GM12878 (cell line): Measurements from ENCODE around the gene UST. TPM values are rescaled to one million over a fixed set of nuclear protein-coding genes. Genes with fewer than 3 reads are reported as not detected.

Experiments used
- ATAC-seq: fragments of 200-7000 bp; cut with Tn5 transposase; 3 replicates; pipeline ENCODE4 v1.9.1; 2020; ENCODE audit warnings: mild to moderate bottlenecking, moderate library complexity
- BruUV-seq: library from RNA; stranded (reverse); fragments of 400-500 nt; replicated peaks from 2 replicates; lab custom pipeline; 2021; lab: Mats Ljungman, UMichigan
- CTCF ChIA-PET: fragments of 300-600 bp; sonication (Branson Sonifier 250); formaldehyde crosslinking; extraction: SDS; loops from one replicate; lab custom pipeline; 2021; ENCODE audit warnings: inconsistent platforms; lab: Yijun Ruan, JAX
- POLR2A ChIA-PET: fragments of 350-600 bp; formaldehyde crosslinking; extraction: SDS; loops from one replicate; lab custom pipeline; 2021; ENCODE audit warnings: inconsistent platforms; lab: Charles Lee
- RAD21 ChIA-PET: fragments of 300-600 bp; sonication (Branson Sonifier 250); formaldehyde crosslinking; loops from one replicate; lab custom pipeline; 2023; ENCODE audit warnings: antibody characterized with exemption; ENCODE audit not compliant: unreplicated experiment; lab: Charles Lee
- SMC1A ChIA-PET: fragments of 300-600 bp; sonication (Branson Sonifier 250); formaldehyde crosslinking; loops from one replicate; lab custom pipeline; 2023; ENCODE audit not compliant: unreplicated experiment, uncharacterized antibody; lab: Charles Lee
- DNase-seq: peaks from one replicate; pipeline ENCODE4 v3.0.0-alpha.2; 2011; ENCODE audit warnings: low read depth, low spot score
- FAIRE-seq: peaks from 3 replicates; lab custom pipeline; 2011; peaks lifted over from hg19 to GRCh38; lab: Jason Lieb, UNC
- H2AFZ ChIP-seq: 2 replicates; pipeline ENCODE4 v1.6.0; 2011; ENCODE audit warnings: low read depth, low read length, control low read depth; ENCODE audit not compliant: control insufficient read depth
- H3K27ac ChIP-seq: 2 replicates; pipeline ENCODE4 v1.5.1; 2011; ENCODE audit warnings: control low read depth; ENCODE audit not compliant: control insufficient read depth, insufficient read depth
- H3K27me3 ChIP-seq, 2 experiments: replicated peaks in 1 of 2; 2 replicates each; pipeline versions ENCODE4 v1.6.0 to v1.6.1; 2011; ENCODE audit warnings: low read length in 1 of 2; ENCODE audit not compliant: control insufficient read depth in 2 of 2, insufficient read depth in 2 of 2
- H3K36me3 ChIP-seq, 2 experiments: 2 replicates each; pipeline ENCODE4 v1.5.1; 2011; ENCODE audit warnings: low read length in 1 of 2; ENCODE audit not compliant: control insufficient read depth in 2 of 2, insufficient read depth in 2 of 2
- H3K4me1 ChIP-seq: 2 replicates; pipeline ENCODE4 v1.6.1; 2011; ENCODE audit warnings: mild to moderate bottlenecking, low read length, moderate library complexity, mixed read lengths; ENCODE audit not compliant: control insufficient read depth, insufficient read depth
- H3K4me2 ChIP-seq: 2 replicates; pipeline ENCODE4 v1.6.0; 2011; ENCODE audit warnings: control low read depth; ENCODE audit not compliant: control insufficient read depth, insufficient read depth
- H3K4me3 ChIP-seq: fragments of 200-600 bp; sonication (generic); 2 replicates; pipeline ENCODE4 v1.5.1; 2016
- H3K79me2 ChIP-seq: 2 replicates; pipeline ENCODE4 v1.6.0; 2011; ENCODE audit warnings: low read length; ENCODE audit not compliant: control insufficient read depth, insufficient read depth
- H3K9ac ChIP-seq: 2 replicates; pipeline ENCODE4 v1.8.0; 2011; ENCODE audit warnings: low read length, control low read depth, mixed read lengths; ENCODE audit not compliant: control insufficient read depth, insufficient read depth
- H3K9me3 ChIP-seq: replicated peaks from 3 replicates; pipeline ENCODE4 v1.5.1; 2011; ENCODE audit warnings: mild to moderate bottlenecking, low read length; ENCODE audit not compliant: control insufficient read depth, insufficient read depth
- H4K20me1 ChIP-seq: 2 replicates; pipeline ENCODE4 v1.6.0; 2011; ENCODE audit not compliant: control insufficient read depth, insufficient read depth
- ATF3 ChIP-seq: IDR thresholded peaks from 2 replicates; pipeline ENCODE4 v1.6.1; 2011; ENCODE audit warnings: low read depth, mild to moderate bottlenecking, low read length, moderate library complexity, borderline replicate concordance; ENCODE audit errors: extremely low read depth
- GABPA ChIP-seq: IDR thresholded peaks from 2 replicates; pipeline ENCODE4 v1.6.1; 2014; ENCODE audit warnings: antibody characterized with exemption, low read depth, mild to moderate bottlenecking, inconsistent platforms
- MYB ChIP-seq: fragments of 150-350 bp; IDR thresholded peaks from 2 replicates; pipeline ENCODE4 v1.6.1; 2014; ENCODE audit warnings: mild to moderate bottlenecking, low read depth, low read length, borderline replicate concordance
- NBN ChIP-seq: fragments of 450-650 bp; IDR thresholded peaks from 2 replicates; pipeline ENCODE4 v1.6.1; 2016
- NFYB ChIP-seq: IDR thresholded peaks from 2 replicates; pipeline ENCODE4 v1.6.1; 2011; ENCODE audit warnings: low read depth, mild to moderate bottlenecking, low read length, improper control_type of control experiment, moderate library complexity; ENCODE audit not compliant: insufficient read depth
- PAX5 ChIP-seq: IDR thresholded peaks from 2 replicates; pipeline ENCODE4 v1.6.1; 2011; ENCODE audit warnings: low read depth, low read length, borderline replicate concordance
- RAD51 ChIP-seq: fragments of 450-650 bp; IDR thresholded peaks from 2 replicates; pipeline ENCODE4 v1.6.1; 2016; ENCODE audit warnings: moderate library complexity, mild to moderate bottlenecking, inconsistent platforms
- SIN3A ChIP-seq: IDR thresholded peaks from 2 replicates; pipeline ENCODE4 v1.6.1; 2012; ENCODE audit warnings: low read depth, low read length, improper control_type of control experiment
- SMAD1 ChIP-seq: fragments of 450-650 bp; IDR thresholded peaks from 2 replicates; pipeline ENCODE4 v1.6.1; 2018; ENCODE audit warnings: mild to moderate bottlenecking, low read depth; ENCODE audit not compliant: partially characterized antibody
- SMARCA5 ChIP-seq: fragments of 450-650 bp; IDR thresholded peaks from 2 replicates; pipeline ENCODE4 v1.6.1; 2017; ENCODE audit warnings: mild to moderate bottlenecking
- SREBF1 ChIP-seq: IDR thresholded peaks from 2 replicates; pipeline ENCODE4 v1.6.1; 2012; ENCODE audit warnings: mild to moderate bottlenecking, low read length
- ZNF274 ChIP-seq: IDR thresholded peaks from one replicate; pipeline ENCODE4 v1.8.0; 2011; ENCODE audit not compliant: insufficient read length, insufficient read depth
- WGBS: methylation state at CpG from one replicate; pipeline ENCODE4 v1.1.6; 2016; ENCODE audit warnings: low lambda C conversion rate; ENCODE audit not compliant: insufficient replicate concordance, insufficient coverage; ENCODE audit errors: missing lambda C conversion rate; 5-methylcytosine and 5-hydroxymethylcytosine counted together
- in situ Hi-C: fragments of 300-500 bp; cut with MboI; formaldehyde crosslinking; loops from 9 replicates; pipeline ENCODE4 v1.14.3; 2018; ENCODE audit warnings: mixed read lengths
- intact Hi-C: fragments of 100-400 bp; cut with micrococcal nuclease; formaldehyde crosslinking; loops from one replicate; pipeline ENCODE4 v1.14.2; 2022; ENCODE audit not compliant: unreplicated experiment
- polyA plus RNA-seq, 11 experiments: library from polyadenylated mRNA; depleted of rRNA in 4 of 11; unstranded in 6 of 11; stranded (reverse) in 5 of 11; fragments of >200 nt; fragmentation: Nextera tagmentation in 4 of 11; fragmentation: Illumina TruSeq in 1 of 11; extraction: Ambion mirVana in 4 of 11; extraction: Trizol in 1 of 11; gene quantifications; 1 replicate in 1 of 11; 2 replicates in 10 of 11; pipeline versions ENCODE4 v1.2.1 to v1.2.3, GENCODE V29; 2011 to 2016; ENCODE audit warnings: inconsistent platforms in 2 of 11, missing spikeins in 2 of 11, low read depth in 1 of 11
- total RNA-seq, 4 experiments: library from RNA; depleted of rRNA in 3 of 4; stranded (reverse); fragments of >200 nt in 3 of 4; fragmentation: Illumina TruSeq in 1 of 4; extraction: Trizol in 1 of 4; gene quantifications; 2 replicates each; pipeline versions ENCODE4 v1.2.1 to v1.2.3, GENCODE V29; 2013 to 2021
- TF ChIP-seq, protein P1 (sequence below): fragments of 450-650 bp; IDR thresholded peaks from 2 replicates; pipeline ENCODE4 v1.6.1; 2017; ENCODE audit warnings: mild to moderate bottlenecking, moderate library complexity
- TF ChIP-seq, protein P2 (sequence below): IDR thresholded peaks from 2 replicates; pipeline ENCODE4 v1.6.1; 2012; ENCODE audit warnings: low read depth, low read length, improper control_type of control experiment

UST gene
- total and polyA plus RNA-seq, 10 of the 15 experiments (the other 5 are each of a cell fraction or from before 2014, with no cell fraction given), result 0.74 to 43.3 (median 2.2) TPM

DNA sequence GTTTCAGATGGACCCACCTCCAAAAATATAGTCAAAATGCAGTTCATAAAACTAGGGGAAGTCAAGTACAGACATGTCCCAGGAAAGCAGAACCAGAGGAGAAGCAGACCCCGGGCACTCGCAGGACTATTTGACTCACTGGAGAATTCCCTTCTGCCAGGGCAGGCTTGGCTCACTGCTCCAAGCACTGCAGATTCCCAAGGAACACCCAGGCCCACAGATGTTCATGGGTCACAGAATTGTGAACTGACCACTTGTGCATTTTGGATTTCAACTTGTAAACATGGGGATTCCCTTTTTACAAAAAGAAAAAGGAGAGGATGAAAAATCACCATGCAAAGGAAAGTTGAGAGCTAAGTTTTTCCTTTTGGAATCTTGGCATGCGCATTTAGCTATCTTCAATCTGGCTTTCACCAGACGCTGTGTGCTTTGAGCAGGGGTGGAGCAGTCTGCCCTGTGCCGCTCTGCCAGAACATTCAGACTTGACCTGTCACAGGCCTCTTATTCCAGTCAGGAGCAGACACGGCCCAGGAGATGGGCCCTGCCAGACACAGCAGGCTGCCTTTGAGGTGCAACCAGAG is 333.2 kb downstream of the UST start:
- no peaks in the 10 kb centered on the region for H3K36me3 ChIP-seq
- SMC1A ChIA-PET, result interaction anchor here (0.5 to 2.6 kb wide), 31 partner anchors 11 to 437 kb away, joined by 3 to 69 read pairs (median 4); partner anchors contain the start of gene ZC3H12D
- no peaks in the 10 kb centered on the region for H4K20me1 ChIP-seq
- H3K27ac ChIP-seq, result peak overlapping the region; percentile 54
- ATAC-seq (peak; percentile 46), DNase-seq (no peak), FAIRE-seq (no peak)
- no peak overlapping the region; the same call in 1 of the 2 replicates for H2AFZ ChIP-seq
- peaks cover 3% of the 10 kb centered on the region; the same call in 1 of the 3 replicates for H3K9me3 ChIP-seq
- RAD21 ChIA-PET, result interaction anchor here (0.6 to 2.6 kb wide), 23 partner anchors 8 to 437 kb away, joined by 3 to 56 read pairs (median 5); partner anchors contain the start of gene ZC3H12D
- BruUV-seq, result no TSS peak
- H3K4me1 ChIP-seq, result peaks cover 45% of the 10 kb centered on the region
- no peak overlapping the region; the same call in 1 of the 2 replicates for H3K4me3 ChIP-seq
- POLR2A ChIA-PET, result interaction anchor here (0.8 to 2.4 kb wide), 12 partner anchors 13 to 403 kb away, joined by 3 to 18 read pairs (median 4); partner anchors contain the start of gene TAB2
- in situ Hi-C loops (loop anchor here (5.0 kb wide), 1 partner anchor 347 kb away; no protein-coding TSS in a partner anchor), intact Hi-C loops (loop anchor here (1.0 to 5.0 kb wide), 2 partner anchors 25 to 132 kb away; no protein-coding TSS in a partner anchor)
- CTCF ChIA-PET, result interaction anchor here (0.7 to 2.6 kb wide), 24 partner anchors 10 to 437 kb away, joined by 3 to 25 read pairs (median 4); no protein-coding TSS in a partner anchor
- H3K9ac ChIP-seq, result peak overlapping the region; percentile 37
- 72% methylated on average over 6 of the region's 6 CpGs for WGBS
- no peaks in the 10 kb centered on the region for H3K27me3 ChIP-seq
- H3K4me2 ChIP-seq, result peak overlapping the region; percentile 20
- H3K79me2 ChIP-seq, result no peaks in the 10 kb centered on the region; the same call in 1 of the 2 replicates
- TF ChIP-seq SMAD1 (no peak), GABPA (no peak), PAX5 (0 out of 2 replicates have a peak, but pooled peaks have one; percentile 31), NFYB (no peak), ATF3 (no peak), MYB (no peak), NBN (no peak), SMARCA5 (no peak), RAD51 (no peak), SIN3A (no peak), SREBF1 (no peak), ZNF274 (no peak)
- TF ChIP-seq, protein P1, sequence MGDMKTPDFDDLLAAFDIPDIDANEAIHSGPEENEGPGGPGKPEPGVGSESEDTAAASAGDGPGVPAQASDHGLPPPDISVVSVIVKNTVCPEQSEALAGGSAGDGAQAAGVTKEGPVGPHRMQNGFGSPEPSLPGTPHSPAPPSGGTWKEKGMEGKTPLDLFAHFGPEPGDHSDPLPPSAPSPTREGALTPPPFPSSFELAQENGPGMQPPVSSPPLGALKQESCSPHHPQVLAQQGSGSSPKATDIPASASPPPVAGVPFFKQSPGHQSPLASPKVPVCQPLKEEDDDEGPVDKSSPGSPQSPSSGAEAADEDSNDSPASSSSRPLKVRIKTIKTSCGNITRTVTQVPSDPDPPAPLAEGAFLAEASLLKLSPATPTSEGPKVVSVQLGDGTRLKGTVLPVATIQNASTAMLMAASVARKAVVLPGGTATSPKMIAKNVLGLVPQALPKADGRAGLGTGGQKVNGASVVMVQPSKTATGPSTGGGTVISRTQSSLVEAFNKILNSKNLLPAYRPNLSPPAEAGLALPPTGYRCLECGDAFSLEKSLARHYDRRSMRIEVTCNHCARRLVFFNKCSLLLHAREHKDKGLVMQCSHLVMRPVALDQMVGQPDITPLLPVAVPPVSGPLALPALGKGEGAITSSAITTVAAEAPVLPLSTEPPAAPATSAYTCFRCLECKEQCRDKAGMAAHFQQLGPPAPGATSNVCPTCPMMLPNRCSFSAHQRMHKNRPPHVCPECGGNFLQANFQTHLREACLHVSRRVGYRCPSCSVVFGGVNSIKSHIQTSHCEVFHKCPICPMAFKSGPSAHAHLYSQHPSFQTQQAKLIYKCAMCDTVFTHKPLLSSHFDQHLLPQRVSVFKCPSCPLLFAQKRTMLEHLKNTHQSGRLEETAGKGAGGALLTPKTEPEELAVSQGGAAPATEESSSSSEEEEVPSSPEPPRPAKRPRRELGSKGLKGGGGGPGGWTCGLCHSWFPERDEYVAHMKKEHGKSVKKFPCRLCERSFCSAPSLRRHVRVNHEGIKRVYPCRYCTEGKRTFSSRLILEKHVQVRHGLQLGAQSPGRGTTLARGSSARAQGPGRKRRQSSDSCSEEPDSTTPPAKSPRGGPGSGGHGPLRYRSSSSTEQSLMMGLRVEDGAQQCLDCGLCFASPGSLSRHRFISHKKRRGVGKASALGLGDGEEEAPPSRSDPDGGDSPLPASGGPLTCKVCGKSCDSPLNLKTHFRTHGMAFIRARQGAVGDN, result peak; percentile 29; the same call in 1 of the 2 replicates
- TF ChIP-seq, protein P2, sequence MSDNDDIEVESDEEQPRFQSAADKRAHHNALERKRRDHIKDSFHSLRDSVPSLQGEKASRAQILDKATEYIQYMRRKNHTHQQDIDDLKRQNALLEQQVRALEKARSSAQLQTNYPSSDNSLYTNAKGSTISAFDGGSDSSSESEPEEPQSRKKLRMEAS, result no peak
